GM21515 (cell line): ENCODE data around the gene ZC3H14.
"Not testable (repeated sequence)": the region's sequence is repeated elsewhere in the genome, so short reads cannot be mapped to it uniquely, and the experiment has no call there.

Experiments
- ATAC-seq: cut with Tn5 transposase; IDR thresholded peaks from one replicate; pipeline ENCODE4 v1.9.1; 2021; ENCODE audit not compliant: unreplicated experiment

The ZC3H14 gene, protein sequence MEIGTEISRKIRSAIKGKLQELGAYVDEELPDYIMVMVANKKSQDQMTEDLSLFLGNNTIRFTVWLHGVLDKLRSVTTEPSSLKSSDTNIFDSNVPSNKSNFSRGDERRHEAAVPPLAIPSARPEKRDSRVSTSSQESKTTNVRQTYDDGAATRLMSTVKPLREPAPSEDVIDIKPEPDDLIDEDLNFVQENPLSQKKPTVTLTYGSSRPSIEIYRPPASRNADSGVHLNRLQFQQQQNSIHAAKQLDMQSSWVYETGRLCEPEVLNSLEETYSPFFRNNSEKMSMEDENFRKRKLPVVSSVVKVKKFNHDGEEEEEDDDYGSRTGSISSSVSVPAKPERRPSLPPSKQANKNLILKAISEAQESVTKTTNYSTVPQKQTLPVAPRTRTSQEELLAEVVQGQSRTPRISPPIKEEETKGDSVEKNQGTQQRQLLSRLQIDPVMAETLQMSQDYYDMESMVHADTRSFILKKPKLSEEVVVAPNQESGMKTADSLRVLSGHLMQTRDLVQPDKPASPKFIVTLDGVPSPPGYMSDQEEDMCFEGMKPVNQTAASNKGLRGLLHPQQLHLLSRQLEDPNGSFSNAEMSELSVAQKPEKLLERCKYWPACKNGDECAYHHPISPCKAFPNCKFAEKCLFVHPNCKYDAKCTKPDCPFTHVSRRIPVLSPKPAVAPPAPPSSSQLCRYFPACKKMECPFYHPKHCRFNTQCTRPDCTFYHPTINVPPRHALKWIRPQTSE

GRCh38 chr14:88562831-88563686 lies at the start of gene ZC3H14:
TSS of gene ZC3H14 (plus strand) at chr14:88563037. CDS start at chr14:88563134, 97 bp downstream.
- ATAC-seq = peak; percentile 95

DNA sequence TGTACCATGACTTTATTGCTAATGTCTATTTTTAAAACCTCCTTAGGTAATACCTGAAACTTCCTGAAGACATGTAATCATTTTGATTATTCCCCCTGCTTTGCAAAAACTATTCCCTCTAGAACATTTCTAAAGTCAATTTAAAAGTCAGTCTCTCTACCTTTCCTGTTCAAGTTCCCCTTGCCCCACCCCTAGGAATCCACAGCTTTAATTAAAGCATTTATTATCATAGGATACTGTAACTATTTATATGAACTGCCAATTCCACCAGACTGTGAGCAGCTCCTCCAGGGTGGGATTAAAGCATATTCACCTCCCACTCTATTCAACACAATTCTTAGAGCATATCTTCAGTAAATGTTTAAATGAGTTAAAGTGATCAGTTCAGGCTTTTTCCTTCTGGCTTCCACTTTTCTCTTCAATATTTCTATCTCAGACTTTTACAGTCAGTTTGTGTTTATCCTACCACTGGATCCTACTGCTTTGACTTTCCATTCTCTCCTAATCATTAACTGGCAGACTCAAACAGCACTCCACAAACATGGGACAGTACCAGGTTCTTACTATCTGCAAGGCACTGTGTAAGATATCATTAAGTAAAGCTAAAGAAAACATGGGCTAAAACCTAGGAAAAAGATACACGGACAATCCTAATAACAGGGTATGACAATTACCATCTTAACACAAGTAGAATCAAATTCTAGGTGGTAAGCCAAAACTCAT lies 47.2 kb upstream of the ZC3H14 start:
- no peak for ATAC-seq

GRCh38 chr14:88516861-88517357 lies 45.9 kb upstream of the ZC3H14 start:
- ATAC-seq = no peak

DNA sequence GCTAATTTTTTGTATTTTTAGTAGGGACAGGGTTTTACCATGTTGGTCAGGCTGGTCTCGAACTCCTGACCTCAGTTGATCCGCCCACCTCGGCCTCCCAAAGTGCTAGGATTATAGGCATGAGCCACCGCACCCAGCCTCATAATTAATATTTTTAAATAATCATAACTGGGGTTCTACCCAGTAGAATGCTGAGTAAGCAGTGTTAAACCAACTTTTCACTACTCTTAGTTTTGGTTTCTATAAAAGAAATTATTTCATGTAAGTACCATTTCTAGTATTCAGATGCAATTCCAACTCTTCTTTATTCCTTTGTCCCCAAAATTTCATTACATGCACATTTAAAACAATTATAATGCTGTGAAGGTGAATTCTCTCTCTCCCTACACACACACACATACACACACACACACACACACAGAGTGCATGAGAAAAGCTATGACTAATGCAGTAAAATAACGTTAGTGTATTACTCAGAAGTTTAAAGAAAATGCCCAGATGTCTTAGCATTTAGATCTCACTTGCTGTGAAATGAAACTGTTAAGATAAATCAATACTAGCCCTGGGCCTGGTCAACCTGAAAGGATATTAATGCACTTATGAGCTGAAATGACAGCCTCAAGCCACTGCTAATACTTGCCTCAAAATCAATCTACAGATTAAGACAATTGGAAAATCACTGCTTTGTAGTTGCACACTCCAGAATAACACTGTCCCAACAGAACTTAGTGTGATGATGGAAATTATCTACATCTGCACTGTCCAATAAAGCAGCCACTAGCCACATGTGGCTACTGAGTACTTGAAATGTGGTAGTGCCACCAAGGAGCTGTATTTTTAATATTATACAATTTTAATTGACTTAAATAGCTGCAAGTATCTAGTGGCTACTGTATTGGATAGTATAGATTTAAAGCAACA lies 44.0 kb upstream of the ZC3H14 start:
- no peak for ATAC-seq

DNA sequence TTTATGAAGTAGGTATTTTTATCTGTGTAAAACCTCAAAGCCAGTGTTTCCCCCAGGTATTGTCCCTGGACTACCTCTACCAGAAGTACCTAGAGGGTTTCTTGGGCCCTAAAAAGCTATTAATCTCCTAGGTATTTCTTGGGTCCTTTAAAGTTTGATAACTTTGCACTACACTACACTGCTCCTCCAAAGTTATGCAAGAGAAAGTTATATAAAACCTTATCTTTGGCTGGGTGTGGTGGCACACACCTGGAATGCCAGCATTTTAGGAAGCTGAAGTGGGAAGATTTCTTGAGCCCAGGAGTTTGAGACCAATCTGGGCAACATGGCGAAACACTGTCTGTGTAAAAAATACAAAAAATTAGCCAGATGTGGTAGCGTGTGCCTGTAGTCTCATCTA lies 42.9 kb upstream of the ZC3H14 start:
- ATAC-seq = no peak

DNA sequence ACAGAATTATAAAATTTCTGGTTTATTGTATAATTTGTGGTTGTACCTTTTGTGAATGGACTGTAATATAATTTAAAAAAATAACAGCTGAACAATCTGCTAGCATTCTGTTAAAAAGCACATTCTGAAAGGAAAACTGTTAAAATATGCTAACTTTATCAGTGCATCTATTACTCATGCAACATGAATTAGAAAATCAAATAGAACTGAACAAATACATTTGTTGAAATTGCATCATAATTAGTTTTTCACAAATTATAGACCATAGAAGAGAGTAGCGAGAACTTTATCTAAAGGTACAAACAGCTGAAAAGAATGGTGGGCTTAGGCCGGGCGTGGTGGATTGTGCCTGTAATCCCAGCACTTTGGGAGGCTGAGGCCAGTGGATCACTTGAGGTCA lies 41.0 kb upstream of the ZC3H14 start:
- no peak for ATAC-seq

DNA sequence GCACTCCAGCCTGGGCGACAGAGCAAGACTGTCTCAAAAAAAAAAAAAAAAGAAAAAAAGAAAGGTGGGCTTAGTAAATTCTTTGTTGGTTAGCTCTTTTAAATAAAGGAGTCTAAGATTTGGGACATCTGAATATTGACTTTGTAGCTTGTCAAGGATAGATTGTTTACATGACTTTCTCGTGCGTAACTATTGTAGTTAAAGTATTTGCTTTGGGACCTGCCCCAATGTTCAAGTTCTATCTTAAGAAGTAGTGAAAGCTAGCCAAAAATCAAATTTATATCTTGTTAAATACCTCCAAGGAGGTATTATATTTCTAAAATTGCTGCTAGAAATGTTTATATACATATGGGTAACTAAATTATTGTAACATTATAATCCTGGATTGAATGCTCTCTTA lies 40.4 kb upstream of the ZC3H14 start:
- ATAC-seq = no peak

GRCh38 chr14:88529889-88530288 lies 32.9 kb upstream of the ZC3H14 start:
- not testable (repeated sequence) for ATAC-seq

DNA sequence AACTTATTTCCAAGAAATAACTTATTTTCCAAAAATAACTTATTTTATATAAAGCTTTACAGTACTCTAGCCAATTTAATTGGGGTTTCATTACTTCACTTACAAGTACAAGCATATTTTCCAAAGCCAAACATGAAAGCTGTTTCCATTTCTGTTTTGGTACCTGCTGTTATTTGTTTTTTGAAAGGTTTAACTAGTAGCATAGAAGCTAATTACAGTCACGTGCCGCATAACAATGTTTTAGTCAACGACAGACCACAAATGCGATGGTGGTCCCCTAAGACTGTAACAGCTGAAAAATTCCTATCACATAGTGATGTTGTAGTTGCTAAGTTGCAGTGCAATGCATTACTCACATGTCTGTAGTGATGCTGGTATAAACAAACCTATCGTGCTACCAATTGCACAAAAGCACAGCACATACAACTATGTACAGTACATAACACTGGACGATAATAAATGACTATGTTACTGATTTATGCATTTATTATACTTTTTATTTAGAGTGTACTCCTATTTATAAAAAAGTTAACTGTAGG lies 29.7 kb upstream of the ZC3H14 start:
- no peak for ATAC-seq

DNA sequence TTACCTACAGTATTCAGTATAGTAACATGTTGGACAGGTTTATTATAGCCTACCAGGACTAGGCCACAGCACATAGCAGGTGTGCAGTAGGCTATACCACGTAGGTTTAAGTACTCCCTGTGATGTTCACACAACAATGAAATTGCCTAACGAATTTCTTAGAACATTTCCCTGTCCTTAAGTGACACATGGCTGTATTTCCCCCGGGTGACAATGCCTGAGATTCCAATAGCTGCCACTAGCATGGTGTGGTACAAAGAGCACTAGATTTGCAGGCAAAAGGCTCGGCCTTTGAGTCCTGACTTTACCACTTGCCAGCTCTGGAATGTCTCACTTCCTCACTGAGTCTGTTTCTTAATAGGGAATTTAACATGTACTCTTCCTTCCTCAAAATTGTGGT lies 27.7 kb upstream of the ZC3H14 start:
- no peak for ATAC-seq

- ATAC-seq = no peak
Observed at GRCh38 chr14:88535813-88536212, 27.0 kb upstream of the ZC3H14 start.

DNA sequence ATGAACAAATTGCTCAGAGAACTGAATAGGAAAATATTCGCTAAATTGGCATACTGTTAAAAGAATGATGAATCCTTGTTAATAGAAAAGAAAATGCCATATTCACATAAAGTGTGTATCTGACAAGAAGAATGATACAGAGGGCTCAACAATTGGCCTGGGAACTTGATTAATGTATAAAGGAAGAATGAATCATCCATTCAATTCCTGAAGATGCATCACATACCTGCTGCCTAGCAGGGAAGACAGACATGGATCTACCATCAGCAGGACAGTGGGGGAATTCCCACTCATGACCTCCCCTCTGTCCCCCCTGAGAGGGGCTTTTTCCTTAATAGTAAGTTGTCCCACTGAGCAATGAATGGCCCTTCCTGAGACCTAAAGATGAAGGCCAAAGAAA lies 21.5 kb upstream of the ZC3H14 start:
- ATAC-seq = no peak

- ATAC-seq = no peak
Observed at GRCh38 chr14:88542857-88543795, 19.7 kb upstream of the ZC3H14 start.

DNA sequence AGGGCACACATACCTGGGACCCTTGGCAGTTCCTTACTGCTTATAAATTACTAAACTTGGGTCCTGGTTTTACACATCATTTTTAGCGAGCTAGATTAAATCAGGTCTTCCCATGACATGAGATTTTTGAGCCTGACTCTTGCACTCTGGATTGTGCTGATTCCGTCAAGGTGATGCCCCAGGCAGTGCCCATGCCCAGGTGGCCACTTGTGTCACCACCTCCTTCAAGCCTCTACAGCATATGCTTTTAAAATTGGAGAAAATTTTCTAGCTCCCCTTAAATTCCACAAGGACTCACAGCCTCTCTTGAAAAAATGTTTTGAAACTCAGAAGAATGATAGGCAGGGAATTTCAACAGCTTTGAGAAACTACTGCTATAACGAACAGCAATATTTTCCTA lies 17.6 kb upstream of the ZC3H14 start:
- ATAC-seq = no peak

GRCh38 chr14:88546621-88547385 lies 16.0 kb upstream of the ZC3H14 start:
- no peak for ATAC-seq

DNA sequence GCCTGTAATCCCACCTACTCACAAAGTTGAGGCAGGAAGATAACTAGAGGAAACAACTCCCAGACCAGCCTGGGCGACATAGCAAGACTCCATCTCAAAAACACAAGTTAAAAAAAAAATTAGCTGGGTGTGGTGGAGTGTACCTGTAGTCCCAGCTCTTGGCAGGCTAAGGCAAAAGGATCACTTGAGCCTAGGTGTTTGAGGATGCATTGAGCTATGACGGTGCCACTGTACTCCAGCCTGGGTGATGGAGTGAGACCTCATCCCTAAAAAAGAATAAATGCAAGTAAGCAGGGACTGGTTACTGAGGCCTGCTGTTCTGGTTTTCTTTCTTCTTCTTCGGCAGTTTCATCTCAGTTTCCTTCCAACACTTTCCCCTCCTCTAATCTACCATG lies 15.5 kb upstream of the ZC3H14 start:
- ATAC-seq = no peak

DNA sequence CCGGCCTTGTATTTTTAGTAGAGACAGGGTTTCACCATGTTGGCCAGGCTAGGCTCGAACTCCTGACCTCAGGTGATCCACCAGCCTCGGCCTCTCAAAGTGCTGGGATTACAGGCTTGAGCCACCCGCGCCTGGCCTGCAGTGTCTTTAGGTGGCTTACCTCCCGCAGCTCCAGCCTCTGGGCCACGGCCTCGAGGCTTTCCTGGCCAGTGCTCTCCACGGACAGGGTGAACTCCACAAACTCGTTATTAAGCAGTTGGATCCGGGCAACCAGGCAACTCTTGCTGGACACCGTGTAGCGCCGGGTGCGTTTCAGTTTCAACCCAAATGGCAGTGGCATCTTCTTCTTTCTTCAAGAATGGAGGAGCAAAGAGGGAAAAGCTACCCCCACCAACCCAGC lies 12.8 kb upstream of the ZC3H14 start:
- ATAC-seq = no peak
